ENCODE results near the gene SIK2. TPM values are rescaled to one million over a fixed set of nuclear protein-coding genes. Genes with fewer than 3 reads are reported as not detected.

Gene SIK2
- total RNA-seq, 1 donor from 2014 or later, result 16.3 TPM

- Histone ChIP-seq H3K4me3 (no peak overlapping the region), H3K27me3 (ENCODE audit: low read depth) (no peaks in the 10 kb centered on the region), H3K9me3 (replicated peaks) (no peaks in the 10 kb centered on the region), H3K27ac (replicated peaks) (no peak overlapping the region), H3K36me3 (peaks cover 63% of the 10 kb centered on the region), H3K4me1 (peaks cover 4% of the 10 kb centered on the region)
- TF ChIP-seq CTCF (IDR thresholded peaks at IDR 0.05; ENCODE audit: borderline replicate concordance), result no peak
- no peak for DNase-seq
- intact Hi-C loops (cut with micrococcal nuclease), result no loop called here
These were observed 15.0 kb downstream of the SIK2 start for GRCh38 chr11:111617286-111617685.

DNA sequence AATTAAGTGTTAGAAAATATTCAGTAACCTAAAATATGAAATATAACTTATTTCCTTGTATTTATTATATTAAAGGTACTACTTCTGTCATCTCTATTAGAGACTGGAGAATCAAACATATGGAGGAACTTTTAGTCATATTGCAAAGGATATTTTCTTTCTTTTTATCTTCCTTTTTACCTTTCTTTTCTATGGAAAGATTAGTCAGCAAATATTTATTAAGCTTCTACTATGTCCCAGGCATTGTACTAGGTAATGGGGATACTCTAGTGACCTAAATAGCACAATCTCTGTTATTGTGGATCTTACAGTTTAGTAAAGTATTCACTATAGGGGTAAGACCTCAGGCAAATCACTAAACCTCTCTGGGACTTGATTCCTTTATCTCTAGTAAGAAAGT is 18.3 kb downstream of the SIK2 start:
- TF ChIP-seq CTCF (IDR thresholded peaks at IDR 0.05; ENCODE audit: borderline replicate concordance), result no peak
- intact Hi-C loops (cut with micrococcal nuclease), result no loop called here
- DNase-seq, result no peak
- Histone ChIP-seq H3K4me3 (no peak overlapping the region), H3K36me3 (peaks cover 75% of the 10 kb centered on the region), H3K27me3 (ENCODE audit: low read depth) (no peaks in the 10 kb centered on the region), H3K27ac (replicated peaks) (no peak overlapping the region), H3K4me1 (peaks cover 5% of the 10 kb centered on the region), H3K9me3 (replicated peaks) (no peaks in the 10 kb centered on the region)

- H3K4me1 ChIP-seq, result peaks cover 7% of the 10 kb centered on the region
- DNase-seq, result no peak
- no peaks in the 10 kb centered on the region for H3K9me3 ChIP-seq (replicated peaks)
- H3K27ac ChIP-seq (replicated peaks), result no peak overlapping the region
- peaks cover 48% of the 10 kb centered on the region for H3K36me3 ChIP-seq
- no peaks in the 10 kb centered on the region for H3K27me3 ChIP-seq (ENCODE audit: low read depth)
- intact Hi-C loops (cut with micrococcal nuclease), result no loop called here
- no peak overlapping the region for H3K4me3 ChIP-seq
- no peak for TF ChIP-seq CTCF (IDR thresholded peaks at IDR 0.05; ENCODE audit: borderline replicate concordance)
These were observed 21.3 kb downstream of the SIK2 start for GRCh38 chr11:111623527-111624030.

GRCh38 chr11:111624608-111625007 is 22.4 kb downstream of the SIK2 start:
- H3K9me3 ChIP-seq (replicated peaks), result no peaks in the 10 kb centered on the region
- peaks cover 7% of the 10 kb centered on the region for H3K4me1 ChIP-seq
- intact Hi-C loops (cut with micrococcal nuclease), result no loop called here
- no peak overlapping the region for H3K4me3 ChIP-seq
- no peaks in the 10 kb centered on the region for H3K27me3 ChIP-seq (ENCODE audit: low read depth)
- no peak for TF ChIP-seq CTCF (IDR thresholded peaks at IDR 0.05; ENCODE audit: borderline replicate concordance)
- H3K36me3 ChIP-seq, result peaks cover 42% of the 10 kb centered on the region
- H3K27ac ChIP-seq (replicated peaks), result no peak overlapping the region
- DNase-seq, result no peak

DNA sequence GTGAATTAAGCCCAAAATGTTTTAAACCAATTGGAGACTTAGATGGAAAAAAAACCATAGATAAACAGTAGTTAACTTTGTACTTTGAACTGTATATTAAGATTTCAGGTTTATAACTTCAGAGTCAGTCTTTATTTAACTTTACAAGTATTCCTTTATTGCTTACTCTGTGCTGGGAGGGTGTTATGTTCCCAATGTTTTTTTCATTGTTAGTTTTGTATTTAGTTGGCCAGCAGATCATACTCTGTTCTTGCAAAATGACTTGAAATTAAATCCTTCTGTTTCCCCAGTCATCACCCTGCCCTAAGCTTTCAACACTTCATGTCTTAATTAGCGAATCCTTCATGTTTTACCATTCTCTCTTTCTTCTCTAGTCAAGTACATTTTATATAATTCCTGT is 25.3 kb downstream of the SIK2 start:
- intact Hi-C loops (cut with micrococcal nuclease), result no loop called here
- no peak for DNase-seq
- TF ChIP-seq CTCF (IDR thresholded peaks at IDR 0.05; ENCODE audit: borderline replicate concordance), result no peak

More for the DNA sequence above, 25.3 kb downstream of the SIK2 start:
- no peak overlapping the region for H3K27ac ChIP-seq (replicated peaks)
- H3K4me1 ChIP-seq, result peaks cover 30% of the 10 kb centered on the region
- H3K36me3 ChIP-seq, result peaks cover 14% of the 10 kb centered on the region
- H3K4me3 ChIP-seq, result no peak overlapping the region
- no peaks in the 10 kb centered on the region for H3K9me3 ChIP-seq (replicated peaks)
- no peaks in the 10 kb centered on the region for H3K27me3 ChIP-seq (ENCODE audit: low read depth)
